ENCODE measurements around the gene TNS4. TPM values are rescaled to one million over a fixed set of nuclear protein-coding genes. Genes with fewer than 3 reads are reported as not detected.
A peak's percentile ranks its signal among the peaks of the same experiment; 100 is the strongest.

The TNS4 gene
- polyA plus RNA-seq, 2 of the 4 experiments (the other 2 are of a cell fraction), result 24.2 to 73.5 TPM

- H3K27ac ChIP-seq, result peak overlapping the region; percentile 96 to 97
- POLR2A ChIA-PET, result interaction anchor here (1.4 to 4.7 kb wide), 7 partner anchors 14 to 67 kb away, joined by 4 to 42 read pairs (median 25); partner anchors contain the start of gene TOP2A
Measured at GRCh38 chr17:40484973-40485530, 16.4 kb downstream of the TNS4 start.

DNA sequence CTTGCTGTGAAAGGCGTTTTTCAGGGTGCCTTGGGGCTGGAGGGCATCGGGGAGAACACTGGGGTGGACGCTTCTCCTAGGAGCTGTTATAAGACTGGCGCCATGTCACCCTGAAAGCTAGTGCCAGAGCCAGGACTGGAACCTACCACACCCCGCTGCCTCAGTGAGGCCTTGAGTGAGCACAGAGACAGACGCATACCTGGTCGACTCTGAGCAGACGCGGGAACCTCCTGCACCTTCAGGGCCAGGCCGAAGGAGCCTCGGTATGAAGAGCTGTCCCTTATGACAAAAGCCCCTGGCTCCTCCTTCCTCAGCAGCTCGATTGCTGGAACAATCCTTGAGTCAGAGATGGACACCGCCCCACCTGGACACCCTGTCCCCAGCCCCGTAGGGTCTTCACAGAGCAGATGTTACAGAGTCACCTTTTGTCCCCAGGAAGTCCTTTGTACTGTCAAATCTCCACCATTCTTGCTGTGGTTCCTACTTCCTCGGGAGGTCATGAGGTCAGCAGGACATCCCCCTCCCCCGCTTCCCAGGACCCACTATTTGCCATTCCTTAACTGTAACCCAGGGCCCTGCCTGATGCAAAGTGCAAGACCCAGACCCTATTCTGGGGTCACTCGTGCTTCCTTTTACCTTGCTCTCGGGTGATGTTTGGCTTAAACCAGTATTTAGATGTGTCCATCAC, 17.0 kb downstream of the TNS4 start:
- ATAC-seq, result no peak
- CTCF ChIA-PET, result interaction anchor here (1.2 to 15.5 kb wide), 9 partner anchors 9 to 122 kb away, joined by 4 to 379 read pairs (median 6); no protein-coding TSS in a partner anchor
- peak overlapping the region; percentile 61 for H3K4me2 ChIP-seq
- H3K4me3 ChIP-seq, result no peak overlapping the region
- WGBS (ENCODE audit: missing lambda C conversion rate), result 86% methylated on average over 18 of the region's 18 CpGs
- no peak for DNase-seq (ENCODE audit: low read depth in 1 of 2, low spot score in 1 of 2)
- FAIRE-seq, result no peak
- no peaks in the 10 kb centered on the region for H3K9me3 ChIP-seq
- POLR2A ChIA-PET, result interaction anchor here (0.8 to 4.7 kb wide), 5 partner anchors 13 to 67 kb away, joined by 4 to 41 read pairs (median 25); partner anchors contain the start of gene TOP2A
- peaks cover 98% of the 10 kb centered on the region for H3K4me1 ChIP-seq
- peak overlapping the region; percentile 96 to 97 for H3K27ac ChIP-seq
- TF ChIP-seq CTCF (IDR thresholded peaks at IDR 0.05) (no peak), BHLHE40 (IDR thresholded peaks at IDR 0.05; ENCODE audit: low read depth, low read length) (no peak), RCOR1 (IDR thresholded peaks at IDR 0.05; ENCODE audit: low read depth, low read length) (no peak), HOXB5 (CRISPR knock-in tag; IDR thresholded peaks at IDR 0.05) (peak; percentile 60), EHMT2 (IDR thresholded peaks at IDR 0.05; ENCODE audit: low read depth) (no peak), ZC3H11A (IDR thresholded peaks at IDR 0.05) (no peak), RFX5 (IDR thresholded peaks at IDR 0.05) (no peak), BCL3 (IDR thresholded peaks at IDR 0.05) (0 out of 3 replicates have a peak, but pooled peaks have one; percentile 14), MAZ (IDR thresholded peaks at IDR 0.05; ENCODE audit: borderline replicate concordance, low read depth, low read length) (no peak), JUN (IDR thresholded peaks at IDR 0.05) (peak in 1 of 2 experiments; percentile 10; a peak in 3 of 5 replicates), KDM1A (IDR thresholded peaks at IDR 0.05; ENCODE audit: low read depth) (no peak)
- TF ChIP-seq, protein P1, sequence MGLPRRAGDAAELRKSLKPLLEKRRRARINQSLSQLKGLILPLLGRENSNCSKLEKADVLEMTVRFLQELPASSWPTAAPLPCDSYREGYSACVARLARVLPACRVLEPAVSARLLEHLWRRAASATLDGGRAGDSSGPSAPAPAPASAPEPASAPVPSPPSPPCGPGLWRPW (IDR thresholded peaks at IDR 0.05), result no peak
- TF ChIP-seq, protein P2, sequence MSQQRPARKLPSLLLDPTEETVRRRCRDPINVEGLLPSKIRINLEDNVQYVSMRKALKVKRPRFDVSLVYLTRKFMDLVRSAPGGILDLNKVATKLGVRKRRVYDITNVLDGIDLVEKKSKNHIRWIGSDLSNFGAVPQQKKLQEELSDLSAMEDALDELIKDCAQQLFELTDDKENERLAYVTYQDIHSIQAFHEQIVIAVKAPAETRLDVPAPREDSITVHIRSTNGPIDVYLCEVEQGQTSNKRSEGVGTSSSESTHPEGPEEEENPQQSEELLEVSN (IDR thresholded peaks at IDR 0.05; ENCODE audit: borderline replicate concordance, low read depth), result no peak
- TF ChIP-seq, protein P3, sequence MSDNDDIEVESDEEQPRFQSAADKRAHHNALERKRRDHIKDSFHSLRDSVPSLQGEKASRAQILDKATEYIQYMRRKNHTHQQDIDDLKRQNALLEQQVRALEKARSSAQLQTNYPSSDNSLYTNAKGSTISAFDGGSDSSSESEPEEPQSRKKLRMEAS (IDR thresholded peaks at IDR 0.05), result no peak; the same call in 1 of the 2 replicates

More at GRCh38 chr17:40484973-40485530, 16.4 kb downstream of the TNS4 start:
- TF ChIP-seq MAFK (IDR thresholded peaks at IDR 0.05; ENCODE audit: partially characterized antibody), result no peak
- TF ChIP-seq CBX2 (IDR thresholded peaks at IDR 0.05; ENCODE audit: borderline replicate concordance, low read depth), result no peak
- TF ChIP-seq RARB (CRISPR knock-in tag; IDR thresholded peaks at IDR 0.05), result peak; percentile 18; the same call in 1 of the 2 replicates
- TF ChIP-seq CHD4 (IDR thresholded peaks at IDR 0.05; ENCODE audit: borderline replicate concordance), result no peak
- TF ChIP-seq CBX8 (IDR thresholded peaks at IDR 0.05), result no peak
- TF ChIP-seq ZSCAN20 (CRISPR knock-in tag; IDR thresholded peaks at IDR 0.05), result peak; percentile 43; the same call in 1 of the 2 replicates
- peak; percentile 54; the same call in 1 of the 2 replicates for TF ChIP-seq HEYL (CRISPR knock-in tag; IDR thresholded peaks at IDR 0.05)
- TF ChIP-seq PBX3 (IDR thresholded peaks at IDR 0.05), result no peak
- no peak for TF ChIP-seq EHF (CRISPR knock-in tag; IDR thresholded peaks at IDR 0.05)
- TF ChIP-seq CTCF (IDR thresholded peaks at IDR 0.05), result no peak
- TF ChIP-seq TP53 (CRISPR knock-in tag; IDR thresholded peaks at IDR 0.05), result no peak
- TF ChIP-seq JUNB (IDR thresholded peaks at IDR 0.05), result no peak
- TF ChIP-seq, protein P4, sequence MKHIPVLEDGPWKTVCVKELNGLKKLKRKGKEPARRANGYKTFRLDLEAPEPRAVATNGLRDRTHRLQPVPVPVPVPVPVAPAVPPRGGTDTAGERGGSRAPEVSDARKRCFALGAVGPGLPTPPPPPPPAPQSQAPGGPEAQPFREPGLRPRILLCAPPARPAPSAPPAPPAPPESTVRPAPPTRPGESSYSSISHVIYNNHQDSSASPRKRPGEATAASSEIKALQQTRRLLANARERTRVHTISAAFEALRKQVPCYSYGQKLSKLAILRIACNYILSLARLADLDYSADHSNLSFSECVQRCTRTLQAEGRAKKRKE (CRISPR knock-in tag; IDR thresholded peaks at IDR 0.05; ENCODE audit: low read depth), result no peak
- TF ChIP-seq POLR2AphosphoS2 (conservative IDR thresholded peaks at IDR 0.05; ENCODE audit: low read length), result peak; percentile 68; the same call in 1 of the 2 replicates
- TF ChIP-seq RCOR1 (IDR thresholded peaks at IDR 0.05; ENCODE audit: low read depth, low read length), result no peak
- Histone ChIP-seq H3K4me1 (peaks cover 98% of the 10 kb centered on the region), H3K4me3 (no peak overlapping the region), H3K4me2 (peak overlapping the region; percentile 61), H3K9me3 (no peaks in the 10 kb centered on the region)
- CTCF ChIA-PET, result interaction anchor here (0.8 to 15.5 kb wide), 10 partner anchors 9 to 122 kb away, joined by 3 to 379 read pairs (median 5); no protein-coding TSS in a partner anchor
- no peak for ATAC-seq
- 76% methylated on average over 7 of the region's 7 CpGs for WGBS (ENCODE audit: missing lambda C conversion rate)
- FAIRE-seq, result peak; percentile 92
- no peak for DNase-seq (ENCODE audit: low read depth in 1 of 2, low spot score in 1 of 2)
